UCSD-AML1 (cell line): ENCODE measurements around the gene MIEN1.
"Not testable (repeated sequence)": the region's sequence is repeated elsewhere in the genome, so short reads cannot be mapped to it uniquely, and the experiment has no call there.

Experiments used
- DNase-seq: peaks from one replicate; lab custom pipeline; 2025; ENCODE audit not compliant: unreplicated experiment; lab: John Stamatoyannopoulos, UW

Gene MIEN1

GRCh38 chr17:39719563-39720355 lies 10.6 kb downstream of the MIEN1 start:
- DNase-seq, result no peak

GRCh38 chr17:39717660-39718059 lies 12.7 kb downstream of the MIEN1 start:
- no peak for DNase-seq

GRCh38 chr17:39716879-39717536 lies 13.3 kb downstream of the MIEN1 start:
- no peak for DNase-seq

- DNase-seq, result no peak
These were observed 14.1 kb downstream of the MIEN1 start for GRCh38 chr17:39716073-39716818.

GRCh38 chr17:39715375-39716072 lies 14.8 kb downstream of the MIEN1 start:
- no peak for DNase-seq

GRCh38 chr17:39714234-39714633 lies 16.1 kb downstream of the MIEN1 start:
- no peak for DNase-seq

GRCh38 chr17:39711851-39712250 lies 18.5 kb downstream of the MIEN1 start:
- no peak for DNase-seq

- DNase-seq, result not testable (repeated sequence)
These were observed 19.3 kb downstream of the MIEN1 start for GRCh38 chr17:39711071-39711470.

- DNase-seq, result no peak
These were observed 20.1 kb downstream of the MIEN1 start for GRCh38 chr17:39709998-39710964.

GRCh38 chr17:39709319-39709997 lies 20.9 kb downstream of the MIEN1 start:
- DNase-seq, result no peak

- DNase-seq, result no peak
These were observed 23.4 kb downstream of the MIEN1 start for GRCh38 chr17:39706921-39707337.

GRCh38 chr17:39706383-39706782 lies 23.9 kb downstream of the MIEN1 start:
- no peak for DNase-seq

- no peak for DNase-seq
These were observed 24.5 kb downstream of the MIEN1 start for GRCh38 chr17:39705786-39706348.

GRCh38 chr17:39704821-39705551 lies 25.3 kb downstream of the MIEN1 start:
- DNase-seq, result no peak

GRCh38 chr17:39703913-39704312 lies 26.4 kb downstream of the MIEN1 start:
- DNase-seq, result no peak

- no peak for DNase-seq
These were observed 27.1 kb downstream of the MIEN1 start for GRCh38 chr17:39702901-39703893.

- DNase-seq, result no peak
These were observed 28.4 kb downstream of the MIEN1 start for GRCh38 chr17:39701784-39702422.
